ENCODE measurements around the gene CTCFL. TPM values are rescaled to one million over a fixed set of nuclear protein-coding genes. Genes with fewer than 3 reads are reported as not detected.

CTCFL gene
- total and polyA plus RNA-seq, 3 donors from 2014 or later, result 19.8 to 33.9 (median 24.8) TPM

- Histone ChIP-seq H3K36me3 (ENCODE audit: low read depth, missing control alignments) (no peaks in the 10 kb centered on the region), H3K4me3 (no peak overlapping the region), H3K9me3 (no peaks in the 10 kb centered on the region), H3K27ac (no peak overlapping the region), H3K27me3 (no peaks in the 10 kb centered on the region), H3K4me1 (no peaks in the 10 kb centered on the region)
- no peak for DNase-seq
- intact Hi-C loops (cut with DNase I; ENCODE audit: low total_unique reads), result no loop called here
- no peak for TF ChIP-seq POLR2A (IDR thresholded peaks at IDR 0.05)
- TF ChIP-seq CTCF (IDR thresholded peaks at IDR 0.05), result no peak
- WGBS, 2 donors, result 91 to 93% methylated on average over 2 of the region's 2 CpGs
Observed at GRCh38 chr20:57537822-57538221, 12.9 kb upstream of the CTCFL start.

GRCh38 chr20:57536771-57537724 lies 12.1 kb upstream of the CTCFL start:
- no peaks in the 10 kb centered on the region for H3K27me3 ChIP-seq
- DNase-seq, result no peak
- no peaks in the 10 kb centered on the region for H3K36me3 ChIP-seq (ENCODE audit: low read depth, missing control alignments)
- no peaks in the 10 kb centered on the region for H3K4me1 ChIP-seq
- H3K4me3 ChIP-seq, result no peak overlapping the region
- intact Hi-C loops (cut with DNase I; ENCODE audit: low total_unique reads), result no loop called here
- 80 to 86% methylated on average over 3 to 4 of the region's 4 CpGs for WGBS, 2 donors
- no peak overlapping the region for H3K27ac ChIP-seq
- TF ChIP-seq CTCF (IDR thresholded peaks at IDR 0.05) (no peak), POLR2A (IDR thresholded peaks at IDR 0.05) (no peak)
- no peaks in the 10 kb centered on the region for H3K9me3 ChIP-seq

GRCh38 chr20:57536120-57536708 lies 11.3 kb upstream of the CTCFL start:
- intact Hi-C loops (cut with DNase I; ENCODE audit: low total_unique reads), result no loop called here
- H3K27me3 ChIP-seq, result no peaks in the 10 kb centered on the region
- DNase-seq, result no peak
- H3K27ac ChIP-seq, result no peak overlapping the region
- 49 to 71% methylated on average over 3 of the region's 3 CpGs for WGBS, 2 donors
- no peak overlapping the region for H3K4me3 ChIP-seq
- H3K9me3 ChIP-seq, result no peaks in the 10 kb centered on the region
- no peaks in the 10 kb centered on the region for H3K4me1 ChIP-seq
- no peak for TF ChIP-seq CTCF (IDR thresholded peaks at IDR 0.05)
- TF ChIP-seq POLR2A (IDR thresholded peaks at IDR 0.05), result no peak
- no peaks in the 10 kb centered on the region for H3K36me3 ChIP-seq (ENCODE audit: low read depth, missing control alignments)

GRCh38 chr20:57535297-57535696 lies 10.4 kb upstream of the CTCFL start:
- DNase-seq, result no peak
- Histone ChIP-seq H3K4me1 (no peaks in the 10 kb centered on the region), H3K27ac (no peak overlapping the region), H3K27me3 (no peaks in the 10 kb centered on the region), H3K4me3 (no peak overlapping the region), H3K36me3 (ENCODE audit: low read depth, missing control alignments) (no peaks in the 10 kb centered on the region), H3K9me3 (no peaks in the 10 kb centered on the region)
- TF ChIP-seq POLR2A (IDR thresholded peaks at IDR 0.05) (no peak), CTCF (IDR thresholded peaks at IDR 0.05) (no peak)
- intact Hi-C loops (cut with DNase I; ENCODE audit: low total_unique reads), result no loop called here
- 78 to 84% methylated on average over 5 of the region's 5 CpGs for WGBS, 2 donors
